Fibroblast of mammary gland (primary cell): Measurements from ENCODE around the gene LAD1.

Experiments
- DNase-seq: peaks from one replicate; pipeline ENCODE4 v3.0.0-alpha.2; 2010; ENCODE audit warnings: low read depth
- H3K4me3 ChIP-seq: 2 replicates; pipeline ENCODE4 v1.5.1; 2011; ENCODE audit warnings: low read depth, mild to moderate bottlenecking, low read length, moderate library complexity; ENCODE audit not compliant: control insufficient read depth
- TF ChIP-seq, protein P1 (sequence below): conservative IDR thresholded peaks from 2 replicates; pipeline ENCODE4 v1.5.1; 2011; ENCODE audit warnings: low read depth, low read length, inconsistent platforms; ENCODE audit not compliant: control insufficient read depth, insufficient read depth

The LAD1 gene

DNA sequence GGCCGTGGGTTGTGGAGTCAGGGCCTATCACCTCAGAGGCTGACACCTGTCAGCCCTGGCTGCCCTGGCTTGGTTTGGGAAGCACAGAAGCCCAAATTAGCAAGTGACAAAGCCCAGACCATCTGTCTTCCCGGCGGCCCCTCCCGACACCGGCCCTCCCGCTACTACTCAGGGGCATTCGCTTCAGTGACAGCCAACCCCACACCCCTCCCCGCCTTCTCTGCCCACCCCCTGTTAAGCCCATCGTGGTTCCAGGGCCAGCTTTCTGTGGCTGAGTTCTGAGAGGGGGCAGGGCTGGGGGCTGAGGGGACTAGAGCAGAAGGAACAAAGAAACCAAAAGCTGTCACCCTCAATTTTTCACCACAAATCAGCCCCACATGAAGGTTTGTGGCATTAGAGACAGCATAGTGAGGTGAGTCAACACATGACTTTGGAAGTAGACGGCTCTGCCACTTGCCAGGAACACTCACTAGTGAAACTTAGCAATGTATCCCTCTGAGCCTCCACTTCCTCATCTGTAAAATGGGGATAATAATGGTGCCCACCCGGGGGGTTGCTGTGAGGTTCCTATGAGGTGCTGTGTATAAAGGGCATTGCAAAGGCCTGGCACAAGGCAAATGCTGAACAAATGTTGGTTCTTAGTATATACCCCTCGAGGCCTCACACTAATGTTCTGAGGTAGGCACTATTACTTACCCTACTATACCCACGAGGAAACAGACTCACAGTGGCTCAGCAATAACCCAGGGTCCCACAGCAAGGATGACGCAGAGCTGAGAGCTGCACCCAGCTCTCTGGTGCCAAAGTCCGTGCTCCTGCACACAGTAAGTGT lies 27.6 kb upstream of the LAD1 start:
- no peak overlapping the region for H3K4me3 ChIP-seq
- DNase-seq: no peak
- TF ChIP-seq, protein P1, sequence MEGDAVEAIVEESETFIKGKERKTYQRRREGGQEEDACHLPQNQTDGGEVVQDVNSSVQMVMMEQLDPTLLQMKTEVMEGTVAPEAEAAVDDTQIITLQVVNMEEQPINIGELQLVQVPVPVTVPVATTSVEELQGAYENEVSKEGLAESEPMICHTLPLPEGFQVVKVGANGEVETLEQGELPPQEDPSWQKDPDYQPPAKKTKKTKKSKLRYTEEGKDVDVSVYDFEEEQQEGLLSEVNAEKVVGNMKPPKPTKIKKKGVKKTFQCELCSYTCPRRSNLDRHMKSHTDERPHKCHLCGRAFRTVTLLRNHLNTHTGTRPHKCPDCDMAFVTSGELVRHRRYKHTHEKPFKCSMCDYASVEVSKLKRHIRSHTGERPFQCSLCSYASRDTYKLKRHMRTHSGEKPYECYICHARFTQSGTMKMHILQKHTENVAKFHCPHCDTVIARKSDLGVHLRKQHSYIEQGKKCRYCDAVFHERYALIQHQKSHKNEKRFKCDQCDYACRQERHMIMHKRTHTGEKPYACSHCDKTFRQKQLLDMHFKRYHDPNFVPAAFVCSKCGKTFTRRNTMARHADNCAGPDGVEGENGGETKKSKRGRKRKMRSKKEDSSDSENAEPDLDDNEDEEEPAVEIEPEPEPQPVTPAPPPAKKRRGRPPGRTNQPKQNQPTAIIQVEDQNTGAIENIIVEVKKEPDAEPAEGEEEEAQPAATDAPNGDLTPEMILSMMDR: no peak

DNA sequence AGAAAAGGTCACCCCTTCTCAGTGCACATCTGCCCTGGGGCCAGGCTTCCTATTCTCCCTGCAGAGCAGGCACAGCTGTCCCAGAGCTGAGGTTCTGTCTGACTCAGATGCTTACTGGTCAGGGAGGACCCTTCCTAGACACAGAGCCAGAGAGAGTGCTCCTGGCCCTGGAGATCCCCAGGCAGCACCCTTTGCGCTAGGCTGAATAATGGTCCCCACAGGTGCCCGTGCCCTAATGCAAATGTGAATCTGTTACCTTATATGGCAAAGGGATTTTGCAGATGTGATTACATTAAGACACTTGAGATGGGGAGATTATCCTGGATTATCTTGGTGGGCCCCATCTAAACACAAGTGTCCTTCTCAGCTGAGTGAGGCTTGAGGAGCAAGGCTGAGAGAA lies 25.0 kb upstream of the LAD1 start:
- TF ChIP-seq, protein P1: no peak
- no peak overlapping the region for H3K4me3 ChIP-seq
- DNase-seq: no peak

DNA sequence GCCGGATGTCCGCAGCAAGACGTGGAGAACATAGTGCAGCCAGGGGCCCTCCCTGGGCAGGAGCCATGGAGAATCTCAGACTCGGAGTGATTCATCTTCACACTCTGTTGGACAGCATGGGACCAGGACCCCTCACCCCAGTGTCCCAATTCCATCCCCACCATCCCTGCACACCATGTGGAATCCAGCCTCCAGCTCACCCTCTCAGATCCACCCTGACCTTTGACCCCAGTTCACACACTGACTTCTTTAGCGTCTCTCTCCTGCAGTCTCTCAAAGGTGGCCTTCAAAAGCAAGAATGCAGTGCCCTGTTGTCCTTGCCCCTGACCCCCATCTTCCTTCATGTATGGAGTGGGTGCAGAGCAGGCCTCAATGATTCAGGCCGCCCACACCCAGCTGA lies 24.5 kb upstream of the LAD1 start:
- TF ChIP-seq, protein P1: no peak
- no peak for DNase-seq
- H3K4me3 ChIP-seq: no peak overlapping the region

DNA sequence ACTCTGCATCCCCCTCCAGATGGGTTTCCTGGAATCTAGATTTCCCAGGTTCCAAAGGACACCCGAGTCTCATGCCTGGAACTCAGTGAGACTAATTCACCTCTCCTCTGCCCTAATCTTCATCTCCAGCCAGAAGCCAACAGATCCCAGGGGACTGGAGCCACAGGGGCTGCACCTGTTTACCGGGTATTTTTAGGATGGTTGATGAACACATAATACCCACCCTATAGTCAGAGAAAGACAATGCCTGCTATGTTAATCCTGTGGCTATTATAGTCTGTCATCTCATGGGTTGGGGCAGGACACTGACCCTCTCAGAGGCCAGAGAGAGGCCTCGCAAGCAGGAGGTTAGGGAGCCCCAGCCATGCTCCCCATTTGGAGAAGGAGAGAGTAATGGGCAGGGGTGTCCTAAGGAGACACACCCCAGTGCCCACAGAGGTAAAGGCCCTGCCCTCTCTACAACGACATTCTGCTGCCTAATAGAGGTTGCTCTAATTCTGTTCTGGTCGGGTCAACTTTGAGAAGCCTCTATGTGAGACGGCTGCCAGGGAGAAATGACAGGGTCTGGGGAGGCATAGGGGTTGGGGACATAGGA lies 23.4 kb upstream of the LAD1 start:
- no peak overlapping the region for H3K4me3 ChIP-seq
- DNase-seq: no peak
- TF ChIP-seq, protein P1: no peak

DNA sequence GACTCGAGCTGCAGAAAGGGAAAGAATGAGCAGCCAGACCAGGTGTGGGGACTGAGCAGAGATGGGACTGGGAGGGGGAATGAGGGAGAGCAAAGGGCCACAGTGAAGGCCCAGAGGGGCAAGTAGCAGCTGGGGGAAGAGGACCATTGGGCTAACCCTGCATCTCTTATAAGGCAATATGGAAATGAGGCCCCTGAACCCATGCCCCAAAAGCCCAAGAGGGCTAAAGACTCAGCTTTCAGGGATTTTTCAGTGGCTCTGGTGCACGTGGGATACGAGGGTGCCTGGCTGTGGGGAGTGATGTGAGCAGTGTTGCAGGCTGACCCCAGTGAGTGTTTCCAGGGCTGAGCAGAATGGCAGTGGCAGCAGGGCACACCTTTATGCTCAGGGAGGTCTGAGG lies 22.9 kb upstream of the LAD1 start:
- H3K4me3 ChIP-seq: no peak overlapping the region
- DNase-seq: no peak
- TF ChIP-seq, protein P1: no peak

DNA sequence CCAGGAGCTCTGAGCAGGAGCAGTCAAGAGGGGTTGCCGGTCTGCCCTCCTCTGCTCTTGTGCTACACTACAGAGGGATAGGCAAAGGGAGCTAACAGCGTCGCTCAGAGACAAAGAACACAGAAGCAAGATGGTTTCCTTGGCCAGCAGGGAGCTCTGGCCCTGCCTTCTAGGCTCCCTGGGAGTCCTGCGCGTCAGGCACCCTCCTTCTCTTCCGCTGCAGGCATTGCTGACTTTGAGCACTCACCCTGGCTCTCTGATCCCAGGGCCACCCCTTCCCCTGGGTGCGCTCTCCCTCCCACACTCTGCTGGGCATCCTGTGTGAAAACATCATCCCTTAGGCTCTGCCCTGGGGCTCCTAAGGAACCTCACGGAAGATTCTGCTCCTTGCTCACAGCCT lies 21.9 kb upstream of the LAD1 start:
- TF ChIP-seq, protein P1: no peak
- H3K4me3 ChIP-seq: no peak overlapping the region
- no peak for DNase-seq
